Femur (tissue), 1 donor: ENCODE measurements around the gene SERPINA4.

Experiments
- DNase-seq: peaks from one replicate; pipeline ENCODE4 v3.0.0-alpha.2; 2017

Gene SERPINA4

DNA sequence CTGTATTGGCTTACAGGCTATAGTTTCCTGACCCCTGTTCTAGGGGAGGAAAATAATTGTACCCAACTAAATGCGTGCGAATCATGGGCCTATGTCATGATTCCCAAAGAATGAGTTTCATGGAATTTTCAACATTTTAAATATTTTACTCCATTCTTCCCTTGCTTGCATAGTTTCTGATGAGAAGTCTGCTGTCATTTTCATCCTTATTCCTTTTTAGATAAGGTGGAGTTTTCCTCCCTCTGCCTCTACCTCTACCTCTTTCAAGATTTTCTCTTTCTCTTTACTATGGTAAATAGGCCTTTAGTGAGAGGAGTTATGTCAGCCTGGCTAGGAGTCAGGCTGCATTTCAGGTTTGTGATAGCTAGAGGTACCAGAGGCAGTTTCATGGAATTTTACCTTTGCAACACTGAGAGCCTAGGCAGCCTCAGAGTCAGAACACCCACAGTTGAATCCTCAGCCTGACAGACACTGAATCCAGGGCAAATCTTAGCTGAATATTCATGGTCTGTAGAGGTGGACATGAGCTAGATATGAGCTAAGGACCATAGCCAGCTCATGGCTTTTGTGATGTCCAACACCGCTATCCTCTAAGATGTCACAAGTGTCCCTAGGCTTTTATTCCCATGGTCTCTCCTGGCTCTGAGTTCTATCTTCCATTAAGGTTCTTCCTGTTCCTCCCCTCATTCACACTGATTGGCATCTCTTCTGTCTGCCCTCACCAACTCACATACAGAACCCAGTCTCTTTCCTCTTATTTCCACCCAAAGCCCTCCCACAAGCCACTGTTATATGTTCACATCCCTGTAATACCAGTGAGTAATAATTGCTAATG, 57.0 kb downstream of the SERPINA4 start:
- no peak for DNase-seq

DNA sequence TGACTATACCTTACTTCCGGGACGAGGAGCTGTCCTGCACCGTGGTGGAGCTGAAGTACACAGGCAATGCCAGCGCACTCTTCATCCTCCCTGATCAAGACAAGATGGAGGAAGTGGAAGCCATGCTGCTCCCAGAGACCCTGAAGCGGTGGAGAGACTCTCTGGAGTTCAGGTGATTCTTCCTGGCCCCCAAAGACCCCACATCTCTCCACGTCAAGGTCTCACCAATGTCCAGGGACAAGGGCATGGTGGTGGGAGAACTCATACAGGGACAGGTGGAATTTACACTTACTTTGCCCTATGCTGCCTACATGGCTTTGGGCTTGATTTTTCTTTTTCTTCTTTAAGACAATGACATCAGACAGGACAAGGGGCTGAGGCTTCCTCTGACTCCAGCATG, 58.1 kb downstream of the SERPINA4 start:
- DNase-seq, result no peak
